ENCODE data around the gene IL5. TPM values are rescaled to one million over a fixed set of nuclear protein-coding genes. Genes with fewer than 3 reads are reported as not detected.

The IL5 gene
- total RNA-seq, 1 experiment from 2014 or later = not detected

- BruUV-seq (replicated peaks) = no TSS peak
- TF ChIP-seq CTCF (conservative IDR thresholded peaks at IDR 0.05; ENCODE audit: low read depth, low read length) = no peak
- no peak for TF ChIP-seq EZH2 (IDR thresholded peaks at IDR 0.05; ENCODE audit: borderline replicate concordance, low read depth, low read length, poor library complexity, severe bottlenecking)
- Histone ChIP-seq H3K27ac (ENCODE audit: low read depth, low read length, poor library complexity, severe bottlenecking) (peak overlapping the region; percentile 66), H3K9me3 (ENCODE audit: low read depth, low read length, poor library complexity, severe bottlenecking) (no peaks in the 10 kb centered on the region), H3K4me1 (ENCODE audit: insufficient read depth, low read length, poor library complexity, severe bottlenecking) (peaks cover 4% of the 10 kb centered on the region), H3K4me3 (ENCODE audit: low read depth, low read length, poor library complexity, severe bottlenecking) (peak overlapping the region; percentile 75), H3K36me3 (ENCODE audit: insufficient read depth, low read length, poor library complexity, severe bottlenecking) (peaks cover 12% of the 10 kb centered on the region), H3K27me3 (replicated peaks; ENCODE audit: insufficient read depth, low read depth, low read length, poor library complexity) (no peaks in the 10 kb centered on the region)
- ChIA-PET POLR2A (ENCODE audit: low non-redundant PET) (no interaction called here), CTCF (interaction anchor here (1.1 kb wide), 1 partner anchor 31 kb away, joined by 3 read pairs; no protein-coding TSS in a partner anchor)
- peak; percentile 27 for DNase-seq (ENCODE audit: low spot score)
- intact Hi-C loops (cut with micrococcal nuclease; ENCODE audit: unreplicated experiment) = no loop called here
Measured at GRCh38 chr5:132557478-132558172, 14.3 kb upstream of the IL5 start.

GRCh38 chr5:132556763-132557477 lies 13.6 kb upstream of the IL5 start, which contains the start of gene RAD50:
TSS of gene RAD50 (plus strand) at chr5:132556977. CDS start at chr5:132557325, 348 bp downstream.
- Histone ChIP-seq H3K27ac (ENCODE audit: low read depth, low read length, poor library complexity, severe bottlenecking) (peak within 1 kb of the TSS; percentile 66), H3K9me3 (ENCODE audit: low read depth, low read length, poor library complexity, severe bottlenecking) (no peaks in the 10 kb centered on the region), H3K4me1 (ENCODE audit: insufficient read depth, low read length, poor library complexity, severe bottlenecking) (peaks cover 4% of the 10 kb centered on the region), H3K4me3 (ENCODE audit: low read depth, low read length, poor library complexity, severe bottlenecking) (peak within 1 kb of the TSS; percentile 75), H3K27me3 (replicated peaks; ENCODE audit: insufficient read depth, low read depth, low read length, poor library complexity) (no peaks in the 10 kb centered on the region), H3K36me3 (ENCODE audit: insufficient read depth, low read length, poor library complexity, severe bottlenecking) (peaks cover 12% of the 10 kb centered on the region)
- ChIA-PET POLR2A (ENCODE audit: low non-redundant PET) (interaction anchor here (0.5 kb wide), 1 partner anchor 17 kb away, joined by 3 read pairs; no protein-coding TSS in a partner anchor), CTCF (interaction anchor here (1.1 kb wide), 1 partner anchor 30 kb away, joined by 3 read pairs; no protein-coding TSS in a partner anchor)
- intact Hi-C loops (cut with micrococcal nuclease; ENCODE audit: unreplicated experiment) = no loop called here
- DNase-seq (ENCODE audit: low spot score) = peak; percentile 94
- BruUV-seq (replicated peaks) = TSS peak; percentile 69
- TF ChIP-seq EZH2 (IDR thresholded peaks at IDR 0.05; ENCODE audit: borderline replicate concordance, low read depth, low read length, poor library complexity, severe bottlenecking) = no peak

DNA sequence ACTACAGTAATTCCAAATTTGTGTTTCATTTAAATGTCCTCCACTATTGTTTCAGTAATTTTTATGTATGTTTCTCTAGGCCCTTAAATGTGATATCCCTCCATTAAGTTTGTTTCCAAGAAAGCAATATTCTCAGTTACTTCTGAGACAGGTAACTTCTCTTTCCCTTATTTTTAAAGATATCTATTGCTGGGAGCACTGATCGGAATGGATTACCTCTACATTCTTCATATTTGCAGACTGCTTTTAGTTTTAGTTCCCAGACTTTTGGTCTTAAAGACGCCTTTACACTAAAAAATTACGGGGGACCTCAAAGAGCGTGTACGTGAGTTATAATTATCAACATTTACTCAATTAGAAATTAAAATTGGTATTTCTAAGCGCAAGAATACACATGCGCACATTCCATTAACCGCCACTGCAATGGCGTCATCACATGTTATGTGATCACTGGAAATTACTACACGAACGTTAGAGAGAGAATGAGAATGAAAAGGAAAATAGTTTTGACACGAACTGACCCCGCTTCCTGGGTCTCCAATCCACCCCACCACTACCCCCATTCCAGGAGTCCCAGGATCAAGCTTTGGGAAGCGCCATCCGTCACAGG lies 12.9 kb upstream of the IL5 start:
- Histone ChIP-seq H3K36me3 (ENCODE audit: insufficient read depth, low read length, poor library complexity, severe bottlenecking) (peaks cover 12% of the 10 kb centered on the region), H3K4me3 (ENCODE audit: low read depth, low read length, poor library complexity, severe bottlenecking) (peak overlapping the region; percentile 75), H3K27me3 (replicated peaks; ENCODE audit: insufficient read depth, low read depth, low read length, poor library complexity) (no peaks in the 10 kb centered on the region), H3K9me3 (ENCODE audit: low read depth, low read length, poor library complexity, severe bottlenecking) (no peaks in the 10 kb centered on the region), H3K4me1 (ENCODE audit: insufficient read depth, low read length, poor library complexity, severe bottlenecking) (peaks cover 4% of the 10 kb centered on the region), H3K27ac (ENCODE audit: low read depth, low read length, poor library complexity, severe bottlenecking) (peak overlapping the region; percentile 66)
- intact Hi-C loops (cut with micrococcal nuclease; ENCODE audit: unreplicated experiment) = no loop called here
- TSS peak; percentile 99 for BruUV-seq (replicated peaks)
- CTCF ChIA-PET = interaction anchor here (1.1 kb wide), 1 partner anchor 30 kb away, joined by 3 read pairs; no protein-coding TSS in a partner anchor
- DNase-seq (ENCODE audit: low spot score) = no peak
- TF ChIP-seq CTCF (conservative IDR thresholded peaks at IDR 0.05; ENCODE audit: low read depth, low read length) (no peak), EZH2 (IDR thresholded peaks at IDR 0.05; ENCODE audit: borderline replicate concordance, low read depth, low read length, poor library complexity, severe bottlenecking) (no peak)
- POLR2A ChIA-PET (ENCODE audit: low non-redundant PET) = interaction anchor here (0.5 kb wide), 1 partner anchor 17 kb away, joined by 3 read pairs; no protein-coding TSS in a partner anchor

All from A673 (cell line).